ENCODE data around the gene PGAM2. TPM values are rescaled to one million over a fixed set of nuclear protein-coding genes. Genes with fewer than 3 reads are reported as not detected.

PGAM2 gene
- total RNA-seq, 2 experiments from 2014 or later: 0.34 to 0.43 TPM

DNA sequence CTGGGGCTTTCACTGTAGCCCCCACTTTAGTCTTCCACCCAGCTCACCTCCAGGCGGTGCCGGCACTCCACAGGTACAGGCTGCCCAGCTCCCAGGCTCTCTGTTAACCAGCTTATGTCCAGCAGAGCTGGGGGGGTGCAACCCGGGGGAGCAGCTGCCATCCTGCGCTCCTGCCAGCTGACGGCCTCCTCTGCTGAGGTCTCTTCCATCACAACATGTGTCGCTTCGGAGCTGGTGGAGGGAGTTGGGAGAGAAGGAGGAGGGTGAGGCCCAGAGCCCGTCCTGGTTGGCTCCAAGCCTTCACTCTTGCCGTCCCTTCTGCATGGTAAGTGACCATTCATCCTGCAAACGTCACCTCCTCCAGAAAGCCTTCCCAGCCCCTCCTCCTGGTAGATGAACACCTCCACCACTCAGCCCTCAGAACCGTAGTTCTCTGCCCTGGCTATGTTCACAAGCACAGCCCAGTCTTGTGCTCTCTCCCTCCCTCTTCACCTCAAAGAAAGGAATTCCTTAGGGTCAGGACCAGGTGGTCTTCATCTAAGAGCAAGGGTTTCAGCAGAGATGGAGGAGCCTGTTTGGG, 15.4 kb upstream of the PGAM2 start:
- no peaks in the 10 kb centered on the region for H3K9me3 Mint-ChIP-seq
- DNase-seq: no peak
- peaks cover 32% of the 10 kb centered on the region for H3K36me3 Mint-ChIP-seq
- H3K4me3 Mint-ChIP-seq: peak overlapping the region; percentile 84
- peak overlapping the region; percentile 94 for H3K27ac Mint-ChIP-seq
- H3K27me3 Mint-ChIP-seq: peaks cover 4% of the 10 kb centered on the region
- H3K4me1 Mint-ChIP-seq: peaks cover 36% of the 10 kb centered on the region

DNA sequence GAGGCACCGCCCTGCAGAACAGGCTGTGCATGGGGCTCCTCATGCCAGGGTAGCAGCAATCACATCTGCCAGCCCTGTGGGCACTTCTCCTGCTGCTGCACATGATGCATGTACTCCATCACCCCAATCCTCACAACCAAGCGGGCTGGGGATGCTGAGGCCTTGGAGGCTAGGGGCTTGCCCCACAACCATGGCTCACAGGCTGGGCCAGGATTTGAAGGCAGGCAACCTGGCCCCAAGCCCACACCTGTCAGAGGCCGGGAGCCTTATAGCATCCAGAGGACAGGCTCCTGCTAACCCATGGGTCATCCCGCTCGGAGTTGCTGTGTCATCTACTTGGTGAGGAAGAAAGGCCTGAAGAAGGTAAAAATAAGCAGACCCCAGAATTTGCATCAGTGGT, 14.8 kb upstream of the PGAM2 start:
- H3K27me3 Mint-ChIP-seq: peaks cover 4% of the 10 kb centered on the region
- peaks cover 36% of the 10 kb centered on the region for H3K4me1 Mint-ChIP-seq
- DNase-seq: no peak
- H3K36me3 Mint-ChIP-seq: peaks cover 36% of the 10 kb centered on the region
- no peak overlapping the region for H3K27ac Mint-ChIP-seq
- no peaks in the 10 kb centered on the region for H3K9me3 Mint-ChIP-seq
- H3K4me3 Mint-ChIP-seq: no peak overlapping the region

DNA sequence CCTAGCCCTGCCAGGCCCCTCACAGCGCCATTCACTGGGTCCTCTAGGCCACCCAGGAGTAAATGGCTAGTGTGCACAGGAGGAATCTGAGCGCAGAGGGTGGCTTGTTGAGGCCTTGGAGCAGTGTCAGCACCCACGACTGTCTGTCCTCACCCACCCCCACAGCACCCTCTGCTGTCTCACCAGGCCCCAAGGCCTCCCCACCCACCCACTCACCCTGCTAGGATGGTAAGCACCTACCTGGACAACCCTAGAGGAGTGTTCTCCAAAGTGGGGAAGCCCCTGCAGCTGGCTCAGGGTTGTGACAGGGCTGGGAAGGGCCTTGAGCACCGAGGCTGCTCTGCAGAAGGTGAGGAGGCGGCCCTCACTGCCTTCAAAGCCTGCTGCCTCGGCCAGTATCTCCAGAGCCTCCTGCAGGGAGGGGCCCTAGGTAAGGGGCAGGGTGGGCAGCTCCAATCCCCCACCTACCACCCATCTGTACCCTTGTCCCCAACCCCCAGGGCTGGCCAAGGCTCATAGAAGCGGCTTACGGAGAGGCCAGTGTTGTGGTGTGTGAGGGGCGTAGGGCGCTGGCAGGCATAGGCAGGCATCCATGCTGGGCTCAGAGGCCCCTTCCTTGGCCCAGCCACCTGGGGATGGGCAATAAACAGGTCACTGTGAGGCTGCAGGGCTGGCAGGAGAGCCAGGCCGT, 14.1 kb upstream of the PGAM2 start:
- no peaks in the 10 kb centered on the region for H3K9me3 Mint-ChIP-seq
- peaks cover 36% of the 10 kb centered on the region for H3K4me1 Mint-ChIP-seq
- peaks cover 4% of the 10 kb centered on the region for H3K27me3 Mint-ChIP-seq
- H3K27ac Mint-ChIP-seq: no peak overlapping the region
- H3K36me3 Mint-ChIP-seq: peaks cover 40% of the 10 kb centered on the region
- DNase-seq: no peak
- H3K4me3 Mint-ChIP-seq: peak overlapping the region; percentile 1

DNA sequence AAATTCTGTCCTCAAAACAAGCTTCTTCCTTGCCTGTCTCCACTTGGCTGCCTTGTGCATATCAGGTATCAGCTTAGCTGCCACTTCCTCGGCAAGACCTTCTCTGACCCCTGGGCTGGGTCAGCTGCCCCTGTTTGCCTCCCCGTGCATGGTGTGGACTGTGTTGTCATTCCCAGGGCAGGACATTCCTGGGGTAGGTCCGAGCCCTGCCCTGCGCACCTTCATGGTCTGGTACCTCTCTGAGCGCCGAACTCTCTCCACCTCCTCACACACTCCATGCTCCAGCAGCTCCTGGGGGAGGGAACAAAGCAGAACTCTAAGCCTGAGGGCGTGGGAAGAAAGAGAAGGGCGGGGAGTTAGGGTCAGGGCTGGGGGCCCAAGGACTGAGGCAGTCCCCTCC, 13.2 kb upstream of the PGAM2 start:
- Mint-ChIP-seq H3K27me3 (no peaks in the 10 kb centered on the region), H3K4me3 (no peak overlapping the region), H3K9me3 (no peaks in the 10 kb centered on the region), H3K4me1 (peaks cover 40% of the 10 kb centered on the region), H3K27ac (peak overlapping the region; percentile 73), H3K36me3 (peaks cover 43% of the 10 kb centered on the region)
- no peak for DNase-seq

DNA sequence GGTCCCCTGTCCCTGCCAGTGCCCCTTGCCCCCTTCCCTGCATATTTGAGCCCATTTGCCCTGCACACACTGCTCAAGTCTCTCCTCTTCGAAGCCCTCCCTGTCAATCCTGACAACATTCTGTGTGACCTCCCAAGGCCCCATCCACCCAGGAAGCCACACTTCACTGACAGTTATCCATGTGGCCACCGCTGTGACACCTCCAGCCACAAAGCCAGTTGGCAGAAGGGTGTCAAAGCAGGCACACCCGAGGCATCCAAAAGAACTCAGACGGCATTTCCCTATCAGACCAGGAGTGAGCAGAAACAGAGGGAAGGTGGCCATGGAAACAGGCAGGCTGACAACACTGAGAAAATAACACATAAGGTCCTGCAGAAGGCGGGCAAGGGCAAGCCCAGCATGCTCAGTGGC, 12.3 kb upstream of the PGAM2 start:
- no peaks in the 10 kb centered on the region for H3K9me3 Mint-ChIP-seq
- H3K27ac Mint-ChIP-seq: peak overlapping the region; percentile 81
- no peak for DNase-seq
- peaks cover 43% of the 10 kb centered on the region for H3K36me3 Mint-ChIP-seq
- no peaks in the 10 kb centered on the region for H3K27me3 Mint-ChIP-seq
- no peak overlapping the region for H3K4me3 Mint-ChIP-seq
- H3K4me1 Mint-ChIP-seq: peaks cover 35% of the 10 kb centered on the region

DNA sequence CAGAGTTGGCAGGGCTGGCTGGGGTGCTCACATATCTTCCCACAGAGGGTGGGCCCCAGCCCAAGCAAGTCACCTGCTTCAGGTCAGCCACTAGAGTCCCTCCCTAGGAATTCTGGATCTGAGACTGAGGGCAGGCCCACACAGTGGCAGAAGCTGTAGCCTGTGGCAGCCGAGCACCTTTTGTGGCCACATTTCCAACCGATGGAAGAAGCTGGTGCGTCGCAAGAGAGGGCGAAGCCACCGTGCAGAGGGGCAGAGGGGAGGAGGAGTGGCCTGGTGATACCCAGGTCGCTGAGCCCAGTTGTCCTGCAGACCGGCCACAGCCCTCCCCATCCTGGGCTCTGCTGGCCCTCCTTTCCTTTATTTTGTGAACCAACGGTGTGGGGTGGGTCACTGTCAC, 11.7 kb upstream of the PGAM2 start:
- H3K9me3 Mint-ChIP-seq: no peaks in the 10 kb centered on the region
- no peaks in the 10 kb centered on the region for H3K27me3 Mint-ChIP-seq
- peaks cover 41% of the 10 kb centered on the region for H3K4me1 Mint-ChIP-seq
- DNase-seq: no peak
- H3K4me3 Mint-ChIP-seq: no peak overlapping the region
- peaks cover 45% of the 10 kb centered on the region for H3K36me3 Mint-ChIP-seq
- H3K27ac Mint-ChIP-seq: peak overlapping the region; percentile 27

DNA sequence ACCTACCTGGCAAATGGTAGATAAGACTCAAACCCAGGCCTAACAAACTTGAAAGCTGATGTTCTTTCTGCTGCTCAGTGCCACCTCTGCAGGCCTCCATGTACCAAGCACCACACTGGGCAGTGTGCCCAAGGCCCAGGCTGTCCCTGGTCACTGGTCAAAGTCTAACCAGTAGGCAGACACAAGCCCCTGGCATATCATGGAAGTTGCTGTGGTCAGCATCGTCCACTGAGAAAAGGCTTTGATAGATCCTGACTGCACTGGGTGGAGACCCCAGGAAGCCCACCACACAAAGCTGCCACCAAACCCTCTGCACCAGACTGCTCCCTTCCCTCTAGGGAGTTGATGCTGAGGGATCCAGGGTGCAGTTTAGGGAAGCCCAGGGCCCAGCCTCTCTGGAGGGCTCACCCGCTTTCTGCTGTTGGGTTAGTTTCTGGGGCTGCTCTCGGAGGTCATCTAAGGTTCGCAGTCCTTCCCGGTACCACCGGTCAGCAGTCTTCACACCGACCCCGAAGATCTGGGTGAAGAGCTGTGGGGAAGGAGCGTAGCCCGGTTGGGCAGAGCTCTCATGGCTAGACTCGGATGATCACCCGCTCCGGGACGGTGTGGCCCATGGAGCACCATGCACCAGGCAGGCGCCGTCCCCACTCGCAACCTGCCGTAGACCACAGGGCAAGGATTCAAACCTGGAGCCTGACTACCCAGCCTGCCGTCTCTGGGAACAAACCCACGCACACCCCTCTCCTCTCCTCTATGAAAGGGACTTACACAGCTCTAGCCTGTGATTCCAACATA, 10.9 kb upstream of the PGAM2 start:
- Mint-ChIP-seq H3K4me1 (peaks cover 41% of the 10 kb centered on the region), H3K4me3 (no peak overlapping the region), H3K9me3 (no peaks in the 10 kb centered on the region), H3K36me3 (peaks cover 40% of the 10 kb centered on the region), H3K27me3 (no peaks in the 10 kb centered on the region), H3K27ac (no peak overlapping the region)
- no peak for DNase-seq

DNA sequence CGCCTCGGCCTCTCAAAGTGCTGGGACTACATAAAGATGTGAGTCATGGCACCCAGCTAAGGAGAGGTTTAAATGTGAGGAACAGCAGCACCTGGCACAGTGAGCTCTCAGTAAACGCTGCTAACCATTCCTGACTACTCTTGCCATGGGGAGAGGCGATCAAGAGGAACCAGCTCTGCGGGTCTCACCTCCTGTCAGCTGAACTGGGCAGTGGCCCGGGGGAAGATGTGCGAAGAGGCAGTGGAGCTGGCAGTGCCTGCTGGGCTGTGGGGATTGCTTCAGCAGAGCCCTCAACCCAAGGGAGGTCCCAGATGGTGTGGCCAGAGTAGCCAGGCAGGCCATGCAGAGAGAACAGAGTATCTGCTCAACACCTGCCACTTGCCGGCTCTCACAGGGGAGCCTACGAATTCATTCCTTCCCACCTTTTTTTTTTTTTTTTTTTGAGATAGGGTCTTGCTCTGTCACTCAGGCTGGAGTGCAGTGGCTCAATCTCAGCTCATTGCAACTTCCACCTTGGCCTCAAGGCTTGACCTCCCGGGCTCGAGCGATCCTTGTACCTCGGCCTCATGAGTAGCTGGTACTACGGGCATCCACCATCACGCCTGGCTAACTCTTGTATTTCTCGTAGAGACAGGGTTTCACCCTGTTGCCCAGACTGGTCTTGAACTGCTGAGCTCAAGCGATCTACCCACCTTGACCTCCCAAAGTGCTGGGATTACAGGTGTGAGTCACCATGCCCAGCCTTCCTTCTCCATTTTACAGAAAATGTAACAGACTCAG, 10.1 kb upstream of the PGAM2 start:
- Mint-ChIP-seq H3K4me1 (peaks cover 40% of the 10 kb centered on the region), H3K9me3 (no peaks in the 10 kb centered on the region), H3K27me3 (no peaks in the 10 kb centered on the region), H3K4me3 (no peak overlapping the region), H3K27ac (peak overlapping the region; percentile 83), H3K36me3 (peaks cover 35% of the 10 kb centered on the region)
- DNase-seq: no peak

DNA sequence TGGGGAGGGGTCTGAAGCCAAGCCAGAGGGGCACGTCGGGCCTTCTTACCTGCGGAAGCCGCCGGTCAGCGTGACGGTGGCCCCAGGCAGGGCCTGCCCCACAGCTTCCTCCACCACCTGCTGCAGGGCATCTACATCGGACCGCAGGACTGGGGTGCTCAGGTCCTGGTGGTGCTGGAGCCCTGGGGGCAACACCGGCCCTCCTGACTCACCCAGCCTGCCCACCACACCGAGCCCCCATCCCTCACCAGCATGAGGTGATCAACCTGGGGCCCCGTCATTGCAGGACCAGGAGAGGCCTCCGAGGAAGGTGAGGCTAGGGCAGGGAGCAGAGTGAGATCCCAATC, 9.0 kb upstream of the PGAM2 start:
- peaks cover 34% of the 10 kb centered on the region for H3K36me3 Mint-ChIP-seq

DNA sequence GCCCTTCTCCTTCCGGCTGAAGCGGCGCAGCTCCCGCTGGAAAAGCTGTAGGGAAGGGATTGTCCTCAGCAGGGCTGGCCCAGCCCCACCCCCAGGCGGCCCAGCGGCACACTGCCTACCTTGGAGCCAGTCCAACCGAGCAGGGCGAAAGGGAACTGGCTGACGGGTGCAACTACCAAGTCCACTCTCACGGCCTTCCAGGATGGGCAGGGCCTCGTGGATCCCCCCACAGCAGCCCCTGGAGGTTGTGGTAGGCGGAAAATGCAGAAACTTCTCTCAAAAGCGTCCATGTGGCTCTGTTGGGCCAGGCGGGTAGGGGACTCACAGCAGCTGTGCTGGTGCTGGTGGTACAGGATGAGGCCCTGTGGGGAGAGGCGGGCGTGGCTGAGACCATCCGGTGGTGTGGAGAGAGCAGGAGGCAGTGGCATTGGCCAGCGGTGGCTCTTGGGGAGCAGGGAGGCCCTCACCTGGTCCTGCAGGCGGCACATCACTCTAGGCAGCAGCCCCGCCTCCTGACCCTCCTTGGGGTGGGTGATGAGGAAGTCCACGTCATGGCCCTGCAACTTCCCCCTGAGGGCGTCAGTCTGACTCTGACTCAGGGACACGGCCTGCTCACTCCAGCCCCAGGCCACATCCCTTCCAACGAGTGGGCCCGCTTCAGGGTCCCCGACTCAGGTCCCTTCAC, 8.4 kb upstream of the PGAM2 start:
- peak; percentile 78 for DNase-seq
- Mint-ChIP-seq H3K4me1 (peaks cover 27% of the 10 kb centered on the region), H3K36me3 (peaks cover 34% of the 10 kb centered on the region), H3K4me3 (peak overlapping the region; percentile 25), H3K9me3 (no peaks in the 10 kb centered on the region), H3K27ac (peak overlapping the region; percentile 83), H3K27me3 (no peaks in the 10 kb centered on the region)

More for the DNA sequence above, 9.0 kb upstream of the PGAM2 start:
- Mint-ChIP-seq H3K27me3 (no peaks in the 10 kb centered on the region), H3K4me1 (peaks cover 31% of the 10 kb centered on the region), H3K9me3 (no peaks in the 10 kb centered on the region), H3K4me3 (peak overlapping the region; percentile 25), H3K27ac (peak overlapping the region; percentile 83)
- no peak for DNase-seq

DNA sequence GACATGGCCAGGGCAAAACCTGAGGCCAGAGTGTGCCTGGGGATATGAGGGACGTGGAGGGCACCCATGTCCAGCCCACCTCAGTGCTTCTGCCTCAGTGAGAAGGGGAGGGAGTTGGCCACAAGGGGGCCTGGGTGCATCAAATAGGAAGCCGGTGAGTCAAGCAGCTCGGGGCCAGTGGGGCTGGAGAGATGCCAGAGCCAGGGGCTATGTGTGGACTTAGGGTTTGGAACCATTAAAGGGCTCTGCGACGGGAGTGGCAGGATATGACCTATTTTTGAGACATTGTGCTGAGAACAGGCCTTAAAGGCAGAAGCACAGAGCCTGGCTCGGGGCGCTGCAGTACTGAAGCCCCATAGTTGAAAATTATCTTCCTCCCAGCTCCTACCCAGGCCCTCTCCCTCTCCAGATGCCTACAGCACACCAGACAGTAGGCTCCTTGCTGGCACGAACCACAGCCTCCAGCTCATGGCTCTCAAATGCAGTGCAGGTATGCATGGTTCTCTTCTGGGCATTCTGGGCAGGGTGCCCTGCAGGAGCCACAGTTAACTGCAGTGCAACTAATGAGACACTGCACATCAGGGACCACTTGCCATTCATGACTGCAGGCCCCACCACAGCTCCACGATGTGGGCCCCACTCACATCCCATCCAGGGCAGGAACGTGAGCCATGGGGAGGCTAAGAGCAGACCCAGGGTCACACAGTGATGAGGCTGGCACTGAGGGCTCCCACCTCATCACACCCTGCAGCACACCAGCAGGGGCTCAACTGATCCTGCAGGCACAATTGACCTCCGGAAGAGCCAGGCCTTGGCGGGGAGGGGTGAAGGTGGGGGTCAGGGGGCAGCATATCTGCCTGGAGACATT, 7.2 kb upstream of the PGAM2 start:
- DNase-seq: peak; percentile 53
- Mint-ChIP-seq H3K27me3 (no peaks in the 10 kb centered on the region), H3K4me3 (no peak overlapping the region), H3K36me3 (peaks cover 30% of the 10 kb centered on the region), H3K9me3 (no peaks in the 10 kb centered on the region), H3K27ac (peak overlapping the region; percentile 4), H3K4me1 (peaks cover 27% of the 10 kb centered on the region)

DNA sequence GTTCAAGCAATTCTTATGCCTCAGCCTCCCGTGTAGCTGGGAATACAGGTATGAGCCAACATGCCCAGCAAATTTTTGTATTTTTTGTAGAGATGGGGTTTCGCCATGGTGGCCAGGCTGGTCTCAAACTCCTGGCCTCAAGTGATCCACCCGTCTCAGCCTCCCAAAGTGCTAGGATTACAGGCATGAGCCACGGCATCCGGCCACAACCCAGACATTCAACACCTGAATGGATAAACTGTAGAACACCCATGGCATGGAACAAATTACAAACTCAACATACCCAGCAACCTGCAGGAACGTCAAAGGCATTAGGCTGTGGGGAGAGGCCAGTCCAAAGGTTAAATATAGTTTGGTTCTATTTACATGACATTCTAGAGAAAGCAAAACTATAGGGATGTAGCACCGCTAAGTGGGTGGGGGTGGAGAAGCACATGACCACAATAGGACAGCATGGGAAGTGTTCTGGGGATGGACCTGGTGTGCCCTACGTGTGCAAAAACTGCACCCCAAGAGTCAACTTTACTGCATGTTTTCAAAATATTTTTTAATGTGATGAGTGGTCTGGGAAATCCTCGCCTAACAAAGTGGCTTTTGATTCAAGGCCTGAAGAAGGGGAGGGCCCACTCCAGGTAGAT, 6.5 kb upstream of the PGAM2 start:
- no peak for DNase-seq
- peaks cover 26% of the 10 kb centered on the region for H3K4me1 Mint-ChIP-seq
- peak overlapping the region; percentile 4 for H3K27ac Mint-ChIP-seq
- H3K4me3 Mint-ChIP-seq: no peak overlapping the region
- H3K36me3 Mint-ChIP-seq: peaks cover 28% of the 10 kb centered on the region
- peaks cover 3% of the 10 kb centered on the region for H3K27me3 Mint-ChIP-seq
- H3K9me3 Mint-ChIP-seq: no peaks in the 10 kb centered on the region

DNA sequence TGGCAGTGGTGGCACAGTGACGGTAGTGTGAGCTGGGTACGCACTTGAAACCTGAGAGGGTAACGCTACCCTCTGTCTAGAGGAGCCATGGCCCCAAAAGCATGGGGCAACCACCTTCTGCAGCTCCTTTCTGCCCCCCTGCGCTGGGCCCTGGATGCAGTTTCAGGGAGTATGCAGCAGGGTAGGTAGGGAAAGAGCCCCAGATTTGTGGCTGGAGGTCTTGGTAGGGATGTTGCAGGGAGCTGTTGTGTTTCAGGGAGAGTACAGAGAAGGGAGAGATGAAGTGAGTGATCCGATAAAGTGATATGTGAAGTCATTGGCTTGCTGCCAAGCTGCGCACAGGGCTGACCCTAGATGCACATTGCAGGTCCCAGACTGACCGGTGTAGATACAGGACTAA, 2.7 kb upstream of the PGAM2 start:
- H3K9me3 Mint-ChIP-seq: no peaks in the 10 kb centered on the region
- no peak for DNase-seq
- peaks cover 5% of the 10 kb centered on the region for H3K27me3 Mint-ChIP-seq
- peaks cover 9% of the 10 kb centered on the region for H3K36me3 Mint-ChIP-seq
- no peak overlapping the region for H3K4me3 Mint-ChIP-seq
- H3K4me1 Mint-ChIP-seq: peaks cover 36% of the 10 kb centered on the region
- no peak overlapping the region for H3K27ac Mint-ChIP-seq

All from activated naive CD8-positive, alpha-beta T cell treated with anti-CD3 and anti-CD28 coated beads for 36 hours (primary cell).